H9 (cell line): ENCODE results near the gene APOBEC3B. TPM values are rescaled to one million over a fixed set of nuclear protein-coding genes. Genes with fewer than 3 reads are reported as not detected.

Source experiments
- DNase-seq: peaks from one replicate; pipeline ENCODE4 v3.0.0-alpha.2; 2017
- H2AFZ ChIP-seq: one replicate; pipeline ENCODE4 v1.6.1; 2013; ENCODE audit warnings: mild to moderate bottlenecking, low read length, control low read depth, moderate library complexity
- H2AK5ac ChIP-seq: 2 replicates; pipeline ENCODE4 v1.6.1; 2013; ENCODE audit warnings: low read length, control low read depth, mixed read lengths; ENCODE audit not compliant: insufficient read length
- H2BK120ac ChIP-seq: one replicate; pipeline ENCODE4 v1.6.1; 2013; ENCODE audit warnings: low read depth, mild to moderate bottlenecking, low read length, control low read depth, inconsistent platforms; ENCODE audit not compliant: poor library complexity, severe bottlenecking
- H2BK12ac ChIP-seq: 2 replicates; pipeline ENCODE4 v1.6.1; 2013; ENCODE audit warnings: low read length, control low read depth, mixed read lengths, low read depth; ENCODE audit not compliant: insufficient read length
- H2BK15ac ChIP-seq: 2 replicates; pipeline ENCODE4 v1.6.1; 2013; ENCODE audit warnings: low read depth, low read length, control low read depth
- H2BK20ac ChIP-seq: one replicate; pipeline ENCODE4 v1.6.1; 2013; ENCODE audit warnings: low read depth, mild to moderate bottlenecking, low read length, control low read depth, inconsistent platforms; ENCODE audit not compliant: poor library complexity, severe bottlenecking
- H2BK5ac ChIP-seq: 2 replicates; pipeline ENCODE4 v1.6.1; 2013; ENCODE audit warnings: low read length, control low read depth, mixed read lengths; ENCODE audit not compliant: insufficient read length
- H3K14ac ChIP-seq: 2 replicates; pipeline ENCODE4 v1.6.1; 2013; ENCODE audit warnings: low read length, control low read depth; ENCODE audit not compliant: insufficient read depth
- H3K18ac ChIP-seq: 2 replicates; pipeline ENCODE4 v1.6.1; 2013; ENCODE audit warnings: low read depth, mild to moderate bottlenecking, mixed read lengths, low read length, control low read depth; ENCODE audit not compliant: insufficient read length
- H3K23ac ChIP-seq: 2 replicates; pipeline ENCODE4 v1.6.1; 2013; ENCODE audit warnings: low read length, control low read depth, mixed read lengths, low read depth; ENCODE audit not compliant: insufficient read length
- H3K23me2 ChIP-seq: 2 replicates; pipeline ENCODE4 v1.6.1; 2013; ENCODE audit warnings: low read depth, mild to moderate bottlenecking, mixed read lengths, low read length, control low read depth; ENCODE audit not compliant: insufficient read length, poor library complexity, severe bottlenecking
- H3K27ac ChIP-seq: 2 replicates; pipeline ENCODE4 v1.5.1; 2013; ENCODE audit warnings: low read length, control low read depth, mixed read lengths, low read depth; ENCODE audit not compliant: insufficient read length
- H3K27me3 ChIP-seq: 2 replicates; pipeline ENCODE4 v1.6.1; 2013; ENCODE audit warnings: low read length, control low read depth, inconsistent platforms; ENCODE audit not compliant: insufficient read depth
- H3K4ac ChIP-seq: 2 replicates; pipeline ENCODE4 v1.6.1; 2013; ENCODE audit warnings: low read depth, mild to moderate bottlenecking, control low read depth, inconsistent platforms, low read length, moderate library complexity
- H3K4me1 ChIP-seq: 2 replicates; pipeline ENCODE4 v1.6.1; 2013; ENCODE audit warnings: low read length, control low read depth, inconsistent platforms; ENCODE audit not compliant: insufficient read depth
- H3K4me2 ChIP-seq: 2 replicates; pipeline ENCODE4 v1.6.1; 2013; ENCODE audit warnings: low read length, control low read depth, mixed read lengths; ENCODE audit not compliant: insufficient read length, insufficient read depth
- H3K56ac ChIP-seq: 2 replicates; pipeline ENCODE4 v1.6.1; 2013; ENCODE audit warnings: low read depth, mild to moderate bottlenecking, mixed read lengths, low read length, control low read depth; ENCODE audit not compliant: insufficient read length
- H3K79me1 ChIP-seq: 2 replicates; pipeline ENCODE4 v1.6.1; 2013; ENCODE audit warnings: low read depth, mild to moderate bottlenecking, moderate library complexity, low read length, control low read depth, inconsistent platforms; ENCODE audit not compliant: insufficient read depth, poor library complexity, severe bottlenecking
- H3K79me2 ChIP-seq: 2 replicates; pipeline ENCODE4 v1.6.1; 2013; ENCODE audit warnings: low read length, control low read depth, inconsistent platforms; ENCODE audit not compliant: insufficient read depth
- H3K9ac ChIP-seq: 2 replicates; pipeline ENCODE4 v1.6.1; 2013; ENCODE audit warnings: low read length, control low read depth, mixed read lengths; ENCODE audit not compliant: insufficient read length; ENCODE audit errors: extremely low read depth
- H3K9me3 ChIP-seq: one replicate; pipeline ENCODE4 v1.6.1; 2013; ENCODE audit warnings: low read depth, low read length, inconsistent platforms; ENCODE audit not compliant: control insufficient read depth
- H3T11ph ChIP-seq: one replicate; pipeline ENCODE4 v1.6.1; 2013; ENCODE audit warnings: mild to moderate bottlenecking, low read length, control low read depth, inconsistent platforms
- H4K20me1 ChIP-seq: one replicate; pipeline ENCODE4 v1.6.1; 2013; ENCODE audit not compliant: control insufficient read depth, insufficient read length, insufficient read depth
- H4K5ac ChIP-seq: 2 replicates; pipeline ENCODE4 v1.6.1; 2013; ENCODE audit warnings: low read depth, mild to moderate bottlenecking, mixed read lengths, low read length, control low read depth; ENCODE audit not compliant: insufficient read length
- H4K8ac ChIP-seq: replicated peaks from 2 replicates; pipeline ENCODE4 v1.6.1; 2013; ENCODE audit warnings: low read length, control low read depth, mixed read lengths, low read depth; ENCODE audit not compliant: insufficient read length
- H4K91ac ChIP-seq: 2 replicates; pipeline ENCODE4 v1.6.1; 2013; ENCODE audit warnings: low read depth, mild to moderate bottlenecking, moderate library complexity, mixed read lengths, low read length, control low read depth; ENCODE audit not compliant: insufficient read length
- H3K27ac Mint-ChIP-seq, 3 experiments: 2 replicates in 2 of 3; 3 replicates in 1 of 3; pipeline ENCODE4 v1.8.0; 2020 to 2021; ENCODE audit warnings: mixed read lengths in 3 of 3, mild to moderate bottlenecking in 1 of 3, moderate library complexity in 1 of 3
- H3K27me3 Mint-ChIP-seq: 2 replicates; pipeline ENCODE4 v1.8.0; 2021; ENCODE audit warnings: low read depth, mild to moderate bottlenecking, moderate library complexity, mixed read lengths
- H3K36me3 Mint-ChIP-seq, 3 experiments: 2 replicates in 2 of 3; 3 replicates in 1 of 3; pipeline ENCODE4 v1.8.0; 2020 to 2021; ENCODE audit warnings: low read depth in 3 of 3, mixed read lengths in 3 of 3; ENCODE audit not compliant: insufficient read depth in 1 of 3
- H3K4me1 Mint-ChIP-seq, 2 experiments: 2 replicates each; pipeline ENCODE4 v1.8.0; 2020; ENCODE audit warnings: mixed read lengths in 2 of 2
- H3K4me3 Mint-ChIP-seq, 2 experiments: 2 replicates in 1 of 2; 3 replicates in 1 of 2; pipeline ENCODE4 v1.8.0; 2020 to 2021; ENCODE audit warnings: mild to moderate bottlenecking in 2 of 2, mixed read lengths in 2 of 2, moderate library complexity in 1 of 2
- H3K9me3 Mint-ChIP-seq, 2 experiments: 2 replicates in 1 of 2; 3 replicates in 1 of 2; pipeline ENCODE4 v1.8.0; 2020; ENCODE audit warnings: mild to moderate bottlenecking in 2 of 2, mixed read lengths in 2 of 2, moderate library complexity in 1 of 2
- CTCF ChIP-seq: fragments of 200-600 bp; sonication (generic); conservative IDR thresholded peaks from 3 replicates; pipeline ENCODE4 v1.8.0; 2021; ENCODE audit warnings: antibody characterized with exemption, mild to moderate bottlenecking
- WGBS: extraction: QIAGEN DNeasy Blood & Tissue Kit; methylation state at CpG from one replicate; pipeline ENCODE4 v1.1.7; 2013; ENCODE audit warnings: missing lambda C conversion rate, low lambda C conversion rate, mixed read lengths; ENCODE audit not compliant: insufficient read length; ENCODE audit errors: extremely low coverage; 5-methylcytosine and 5-hydroxymethylcytosine counted together
- total RNA-seq: library from RNA; stranded (reverse); gene quantifications from 2 replicates; pipeline ENCODE4 v1.2.1, GENCODE V29; 2021

APOBEC3B gene
- total RNA-seq, 1 experiment from 2014 or later = 29.0 TPM

GRCh38 chr22:38935023-38935422, 47.1 kb upstream of the APOBEC3B start:
- H3K4me3 Mint-ChIP-seq = no peak overlapping the region
- Histone ChIP-seq H3K4me1 (no peaks in the 10 kb centered on the region), H4K5ac (no peak overlapping the region), H3K56ac (no peak overlapping the region), H2BK20ac (no peak overlapping the region), H4K91ac (no peak overlapping the region), H3K79me1 (no peaks in the 10 kb centered on the region), H4K8ac (no peak overlapping the region), H2BK12ac (no peak overlapping the region), H2BK15ac (no peak overlapping the region), H4K20me1 (no peaks in the 10 kb centered on the region), H3K23me2 (no peaks in the 10 kb centered on the region), H3K27ac (no peak overlapping the region), H2BK5ac (no peak overlapping the region), H2AK5ac (no peak overlapping the region), H3K23ac (no peak overlapping the region), H2AFZ (no peak overlapping the region), H3K9ac (no peak overlapping the region), H3K4me2 (no peak overlapping the region), H3K4ac (no peak overlapping the region), H3K18ac (no peak overlapping the region), H3K9me3 (no peaks in the 10 kb centered on the region), H3K14ac (no peak overlapping the region), H2BK120ac (no peak overlapping the region), H3K27me3 (no peaks in the 10 kb centered on the region), H3T11ph (no peak overlapping the region), H3K79me2 (no peaks in the 10 kb centered on the region)
- peaks cover 0 to 9% of the 10 kb centered on the region in 2 experiments; a peak in 3 of 4 replicates for H3K4me1 Mint-ChIP-seq
- H3K27me3 Mint-ChIP-seq = peaks cover 6% of the 10 kb centered on the region
- no CpG with 5 or more reads among the region's 8 CpGs for WGBS
- H3K27ac Mint-ChIP-seq = no peak overlapping the region
- TF ChIP-seq CTCF = no peak
- peaks cover 3 to 5% of the 10 kb centered on the region in 2 experiments; a peak in 3 of 5 replicates for H3K9me3 Mint-ChIP-seq
- no peaks in the 10 kb centered on the region for H3K36me3 Mint-ChIP-seq
- no peak for DNase-seq
